GM18519 (cell line): Measurements from ENCODE around the gene UFD1.

Experiments
- ATAC-seq: cut with Tn5 transposase; IDR thresholded peaks from one replicate; pipeline ENCODE4 v1.9.1; 2021; ENCODE audit warnings: mild to moderate bottlenecking, moderate library complexity; ENCODE audit not compliant: unreplicated experiment, low FRiP score

UFD1 gene, protein sequence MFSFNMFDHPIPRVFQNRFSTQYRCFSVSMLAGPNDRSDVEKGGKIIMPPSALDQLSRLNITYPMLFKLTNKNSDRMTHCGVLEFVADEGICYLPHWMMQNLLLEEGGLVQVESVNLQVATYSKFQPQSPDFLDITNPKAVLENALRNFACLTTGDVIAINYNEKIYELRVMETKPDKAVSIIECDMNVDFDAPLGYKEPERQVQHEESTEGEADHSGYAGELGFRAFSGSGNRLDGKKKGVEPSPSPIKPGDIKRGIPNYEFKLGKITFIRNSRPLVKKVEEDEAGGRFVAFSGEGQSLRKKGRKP

DNA sequence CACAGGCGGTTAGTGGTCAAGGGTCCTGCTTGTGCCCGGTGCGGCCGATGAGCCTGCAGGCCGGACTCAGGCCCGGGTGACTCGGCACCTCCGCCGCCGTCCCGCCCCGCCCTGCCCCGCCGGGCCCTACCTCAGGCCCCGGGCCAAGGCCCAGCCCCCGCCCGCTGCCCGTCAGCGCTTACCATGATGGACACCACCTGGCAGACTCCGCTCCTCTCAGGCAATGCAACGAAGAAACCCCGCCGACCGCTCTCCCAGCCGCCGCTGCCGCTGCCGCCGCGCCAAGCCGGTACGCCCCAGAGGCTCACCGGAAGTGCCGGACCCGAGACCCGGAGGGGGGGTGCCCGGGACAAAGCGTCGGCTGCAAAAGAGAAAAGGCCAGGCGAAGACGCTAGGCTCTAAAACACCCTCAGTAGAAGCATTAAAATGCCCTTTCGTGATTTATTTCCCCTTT, at the start of gene UFD1:
UFD1 (minus strand) TSS at position 293 of the 454 bp plus-strand sequence; CDS start at position 185, 108 bp downstream.
- peak; percentile 20 for ATAC-seq

- no peak for ATAC-seq
Measured at GRCh38 chr22:19527861-19528417, 48.9 kb upstream of the UFD1 start.

GRCh38 chr22:19527321-19527721, 48.3 kb upstream of the UFD1 start:
- no peak for ATAC-seq

DNA sequence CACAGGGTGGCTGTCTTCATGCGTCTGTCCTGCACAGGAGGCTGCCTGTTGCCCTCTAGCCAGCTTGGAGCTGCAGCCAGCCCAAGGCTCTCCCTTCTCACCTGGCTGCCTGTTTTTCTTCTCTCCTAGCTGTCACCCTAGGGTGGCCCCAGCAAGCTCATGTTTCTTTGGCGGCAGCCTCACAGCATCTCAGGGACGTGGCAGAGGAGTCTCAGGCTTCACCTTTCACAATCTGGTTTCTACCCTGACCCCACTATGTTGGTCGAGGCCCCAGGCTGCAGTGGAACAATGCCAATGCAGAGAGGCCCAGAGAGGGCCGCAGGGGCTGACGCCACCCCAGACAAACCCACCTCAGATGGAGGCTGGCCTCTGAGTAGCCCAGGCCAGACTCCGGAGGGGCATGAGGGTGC, 47.7 kb upstream of the UFD1 start:
- ATAC-seq = no peak

- no peak for ATAC-seq
Measured at GRCh38 chr22:19526076-19526701, 47.2 kb upstream of the UFD1 start.

- no peak for ATAC-seq
Measured at GRCh38 chr22:19525666-19526065, 46.7 kb upstream of the UFD1 start.

DNA sequence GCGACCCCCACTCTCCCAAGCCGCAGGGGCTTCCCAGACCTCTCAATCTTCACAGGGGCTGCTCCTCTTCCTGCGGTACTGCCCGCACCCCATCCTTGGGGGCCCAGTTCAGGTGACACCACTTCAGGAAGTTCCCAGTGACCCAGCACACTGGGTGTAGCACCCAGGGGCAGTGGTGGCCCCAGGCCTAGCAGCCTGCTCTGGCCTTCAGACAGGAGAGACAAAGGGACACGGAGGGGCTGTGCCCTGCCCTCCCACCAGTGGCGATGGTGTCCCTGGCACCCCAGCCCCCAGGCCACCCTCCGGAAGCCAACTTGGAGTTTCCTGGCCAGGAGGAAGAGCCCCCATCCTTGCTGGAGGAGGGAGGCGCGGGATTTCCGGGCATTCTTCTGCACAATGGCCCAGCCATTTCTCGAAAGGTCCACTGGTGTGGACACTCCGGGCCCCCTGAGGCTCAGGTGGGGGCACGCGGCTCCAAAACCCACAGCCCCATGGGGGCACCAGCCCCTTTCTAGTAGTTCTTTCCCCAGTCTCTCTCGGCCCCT, 46.2 kb upstream of the UFD1 start:
- no peak for ATAC-seq

GRCh38 chr22:19524170-19525115, 45.5 kb upstream of the UFD1 start, which contains the start of gene CLDN5:
CLDN5 (minus strand) TSS chr22:19524410; CDS start chr22:19524255, 155 bp downstream.
- no peak for ATAC-seq

DNA sequence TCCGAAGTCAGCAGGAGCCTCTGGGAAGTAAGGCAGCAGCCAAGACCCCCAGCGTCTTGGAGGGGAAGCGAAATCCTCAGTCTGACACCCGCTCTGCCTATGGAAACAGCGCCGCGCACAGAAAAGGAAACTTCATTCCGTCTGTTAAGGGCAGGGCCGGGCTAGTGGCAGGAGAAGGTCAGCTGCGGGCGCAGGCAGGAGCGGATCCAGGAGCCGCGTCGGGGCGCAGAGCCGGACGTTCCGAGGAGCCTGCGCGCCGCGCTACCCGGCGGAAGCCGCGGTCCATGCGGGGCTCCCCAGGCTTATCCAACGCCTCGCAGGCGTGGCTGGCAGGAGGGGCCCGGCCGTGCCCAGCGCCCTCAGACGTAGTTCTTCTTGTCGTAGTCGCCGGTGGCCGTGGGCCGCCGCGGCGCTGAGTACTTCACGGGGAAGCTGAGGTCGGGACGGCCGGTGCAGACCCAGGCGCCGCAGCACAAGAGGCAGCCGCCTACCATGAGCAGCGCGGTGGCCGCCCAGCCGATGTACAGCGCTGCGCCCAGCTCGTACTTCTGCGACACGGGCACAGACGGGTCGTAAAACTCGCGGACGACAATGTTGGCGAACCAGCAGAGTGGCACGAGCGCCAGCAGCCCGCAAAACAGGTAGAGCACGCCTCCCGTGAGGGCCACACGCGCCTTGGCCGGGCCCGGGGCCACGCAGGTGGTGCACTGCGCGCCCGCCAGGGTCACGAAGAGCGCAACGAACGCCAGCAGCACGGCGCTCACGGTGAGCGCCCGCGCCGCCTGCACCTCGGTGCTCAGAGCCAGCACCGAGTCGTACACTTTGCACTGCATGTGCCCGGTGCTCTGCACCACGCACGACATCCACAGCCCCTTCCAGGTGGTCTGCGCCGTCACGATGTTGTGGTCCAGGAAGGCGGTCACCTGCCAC, 44.5 kb upstream of the UFD1 start:
- ATAC-seq = no peak

DNA sequence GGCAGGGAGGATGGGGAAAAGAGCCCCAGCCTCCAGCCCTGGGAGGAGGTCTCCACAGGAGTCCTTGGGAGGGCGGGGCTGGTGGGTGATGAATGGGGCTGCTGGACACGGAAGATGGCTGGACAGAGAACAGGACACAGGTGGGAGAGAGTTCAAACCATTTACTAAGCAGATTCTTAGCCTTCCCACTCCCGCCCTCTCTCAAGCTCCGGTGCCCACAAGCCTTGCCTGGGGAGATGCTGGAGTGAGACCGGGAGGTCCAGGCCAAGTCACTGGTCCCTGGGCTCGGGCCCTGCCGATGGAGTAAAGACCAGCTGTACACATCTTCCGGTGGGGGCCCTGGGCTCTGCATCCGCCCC, 43.9 kb upstream of the UFD1 start:
- no peak for ATAC-seq

DNA sequence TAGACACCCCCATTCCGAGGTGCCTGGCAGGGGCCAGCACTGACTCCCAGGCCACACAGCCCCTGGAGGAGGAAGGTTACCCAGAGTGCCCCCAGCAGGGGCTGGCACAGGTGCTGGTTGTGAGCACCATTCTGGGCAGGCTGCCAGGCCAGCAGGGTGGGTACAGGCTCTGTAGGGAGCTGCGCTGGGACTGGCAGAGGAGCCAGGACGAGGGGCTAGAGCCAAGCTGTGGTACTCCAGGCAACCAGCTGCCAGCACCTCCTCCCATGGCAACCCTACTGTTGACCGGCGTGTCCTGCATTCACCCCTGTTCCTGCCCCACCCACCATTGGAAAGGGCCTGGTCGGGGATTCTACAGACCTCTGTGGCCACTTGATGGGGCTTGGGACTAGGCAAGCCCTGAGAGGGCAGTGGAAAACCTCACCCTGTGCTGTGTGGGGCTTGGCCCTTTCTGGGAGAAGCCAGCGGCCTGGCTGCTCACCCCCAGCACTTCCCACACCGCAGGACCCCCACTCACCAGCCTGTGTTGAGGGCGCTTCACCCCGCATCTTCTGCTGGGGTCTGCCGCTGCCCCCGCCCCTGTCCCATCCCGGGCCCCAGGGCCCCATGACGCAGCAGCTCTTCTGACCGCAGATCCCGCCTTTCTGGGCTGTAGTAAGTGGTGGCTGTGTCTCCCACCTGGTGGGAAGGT, 43.3 kb upstream of the UFD1 start:
- no peak for ATAC-seq

GRCh38 chr22:19520566-19521305, 41.7 kb upstream of the UFD1 start:
- no peak for ATAC-seq

- ATAC-seq = no peak
Measured at GRCh38 chr22:19520007-19520406, 41.0 kb upstream of the UFD1 start.

- ATAC-seq = no peak
Measured at GRCh38 chr22:19519041-19519926, 40.3 kb upstream of the UFD1 start.

DNA sequence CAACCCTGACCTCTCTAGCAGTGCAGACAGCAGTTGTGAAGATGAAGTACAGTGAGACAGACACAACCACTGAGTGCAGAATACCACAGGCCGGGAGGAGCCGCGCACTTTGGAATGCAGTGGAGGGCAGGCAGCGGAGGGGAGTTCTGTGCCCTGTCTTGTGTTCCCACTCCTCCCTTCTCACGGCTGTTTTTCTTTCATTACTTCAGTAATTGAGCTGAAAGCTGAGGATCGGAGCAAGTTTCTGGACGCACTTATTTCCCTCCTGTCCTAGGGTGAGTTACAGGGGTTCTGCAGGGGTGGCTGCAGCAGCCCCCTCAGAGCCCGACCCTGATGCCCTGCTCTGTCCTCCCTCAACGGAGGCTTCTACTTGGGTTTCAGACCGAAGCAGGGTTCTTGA, 39.6 kb upstream of the UFD1 start:
- no peak for ATAC-seq

- no peak for ATAC-seq
Measured at GRCh38 chr22:19517919-19518611, 39.1 kb upstream of the UFD1 start.

- no peak for ATAC-seq
Measured at GRCh38 chr22:19517171-19517500, 38.1 kb upstream of the UFD1 start.
